Mucosa of descending colon (tissue), 3 donors: ENCODE data around the gene WBP1L. TPM values are rescaled to one million over a fixed set of nuclear protein-coding genes. Genes with fewer than 3 reads are reported as not detected.
A peak's percentile ranks its signal among the peaks of the same experiment; 100 is the strongest.

Experiments used
- ATAC-seq: fragments of 200-7000 bp; cut with Tn5 transposase; one replicate; pipeline ENCODE4 v1.9.1; 2020; ENCODE audit warnings: mild to moderate bottlenecking, moderate library complexity
- DNase-seq, 3 donors: peaks; one replicate each; pipeline ENCODE4 v3.0.0-alpha.2; 2020
- H3K36me3 ChIP-seq: fragments of 200-600 bp; one replicate; pipeline ENCODE4 v1.8.0; 2021; ENCODE audit warnings: low read depth, mild to moderate bottlenecking
- H3K4me1 ChIP-seq: fragments of 200-600 bp; one replicate; pipeline ENCODE4 v1.8.0; 2021; ENCODE audit warnings: low read depth, mild to moderate bottlenecking
- H3K4me3 ChIP-seq: fragments of 200-600 bp; one replicate; pipeline ENCODE4 v1.8.0; 2021; ENCODE audit warnings: mild to moderate bottlenecking
- H3K9me3 ChIP-seq: fragments of 200-600 bp; one replicate; pipeline ENCODE4 v1.8.0; 2021; ENCODE audit warnings: mild to moderate bottlenecking
- CTCF ChIP-seq: fragments of 200-600 bp; IDR thresholded peaks from one replicate; pipeline ENCODE4 v1.8.0; 2022; ENCODE audit warnings: antibody characterized with exemption, mild to moderate bottlenecking
- intact Hi-C, 2 donors: fragments of 100-400 bp; cut with DNase I in 1 of 2; cut with micrococcal nuclease in 1 of 2; formaldehyde crosslinking; loops; one replicate each; pipeline versions ENCODE4 v1.11.0 to v1.11.1; 2022; cut with DNase I, micrococcal nuclease
- total RNA-seq, 3 donors: library from RNA; stranded (reverse); fragmentation: NEBNext Ultra II Directional in 2 of 3; extraction: Animal tissue kit (Norgen Biotek cat#: 25700) in 2 of 3; gene quantifications; one replicate each; pipeline versions ENCODE4 v1.2.1 to v1.2.4, GENCODE V29; 2021 to 2023
- donor health status: DM: no; HTN: no; CAD: no; lungs with moderate emphysema.
- donor health status: DM: no; HTN: no; CAD: no.
- donor health status: DM: no; HTN: yes; CAD: no.

Gene WBP1L
- total RNA-seq, 3 donors from 2014 or later, result 38.9 to 61.3 (median 51.0) TPM

DNA sequence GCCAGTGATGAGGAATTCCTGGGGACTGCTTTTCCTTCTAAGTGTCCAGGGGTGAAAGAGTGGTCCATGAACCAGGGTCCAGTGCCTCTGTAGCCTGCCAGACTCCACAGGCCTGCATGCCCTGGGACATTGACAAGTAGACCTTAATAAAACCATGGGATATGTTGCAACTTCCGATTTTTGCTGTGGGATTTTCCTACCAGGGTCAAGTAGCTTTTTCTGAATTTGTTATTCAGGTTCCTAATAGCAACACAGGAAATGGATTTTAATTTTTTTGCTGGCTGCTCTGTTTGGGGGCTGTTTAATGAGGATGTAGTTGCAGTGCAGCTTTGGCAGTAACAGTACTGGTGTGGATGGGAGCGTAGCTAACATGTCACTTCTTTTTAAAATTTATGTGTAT is 42.1 kb downstream of the WBP1L start:
- Histone ChIP-seq H3K4me1 (peaks cover 5% of the 10 kb centered on the region), H3K36me3 (no peaks in the 10 kb centered on the region), H3K4me3 (no peak overlapping the region), H3K9me3 (no peaks in the 10 kb centered on the region)
- peak; percentile 7 for ATAC-seq
- intact Hi-C loops, result no loop called here
- no peak for TF ChIP-seq CTCF
- DNase-seq, result no peak

DNA sequence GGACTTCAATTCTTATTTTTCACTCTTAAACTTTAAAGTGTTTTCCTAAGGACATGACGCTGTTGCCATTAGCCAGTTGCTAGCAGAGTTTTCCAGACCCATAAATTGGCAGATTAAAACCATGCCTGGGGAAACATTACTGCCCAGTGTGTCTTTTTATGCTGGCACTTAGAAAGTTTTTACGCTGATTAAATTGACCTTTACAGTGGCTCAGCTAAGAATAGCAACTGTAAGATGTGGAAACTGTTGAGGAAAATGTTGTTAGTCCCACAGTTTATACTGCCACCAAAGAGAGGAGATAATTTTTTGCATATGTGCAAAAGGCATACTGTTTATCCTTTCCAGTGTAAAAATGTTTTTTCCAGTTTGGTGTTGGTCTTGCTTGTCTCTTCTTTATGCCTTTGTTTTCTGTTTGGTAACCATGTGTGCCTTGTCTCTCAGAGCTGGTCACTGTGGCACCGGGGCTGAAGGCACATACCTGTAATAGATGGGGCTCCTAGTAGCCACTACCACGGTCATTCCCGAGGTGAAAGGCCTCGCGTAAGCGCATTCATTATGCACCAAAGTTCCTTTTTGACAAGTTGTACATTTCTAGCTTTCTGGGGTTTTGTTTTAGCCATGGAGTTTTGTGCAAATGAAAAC is 48.1 kb downstream of the WBP1L start:
- intact Hi-C loops, result no loop called here
- no peaks in the 10 kb centered on the region for H3K36me3 ChIP-seq
- no peak overlapping the region for H3K4me3 ChIP-seq
- TF ChIP-seq CTCF, result no peak
- ATAC-seq (no peak), DNase-seq (no peak)
- H3K4me1 ChIP-seq, result peaks cover 11% of the 10 kb centered on the region
- no peaks in the 10 kb centered on the region for H3K9me3 ChIP-seq

- no peaks in the 10 kb centered on the region for H3K9me3 ChIP-seq
- H3K4me1 ChIP-seq, result peaks cover 12% of the 10 kb centered on the region
- no peak overlapping the region for H3K4me3 ChIP-seq
- ATAC-seq, result peak; percentile 5
- no peak for DNase-seq
- TF ChIP-seq CTCF, result no peak
- intact Hi-C loops, result no loop called here
- H3K36me3 ChIP-seq, result no peaks in the 10 kb centered on the region
Observed at GRCh38 chr10:102795453-102796406, 52.0 kb downstream of the WBP1L start.

DNA sequence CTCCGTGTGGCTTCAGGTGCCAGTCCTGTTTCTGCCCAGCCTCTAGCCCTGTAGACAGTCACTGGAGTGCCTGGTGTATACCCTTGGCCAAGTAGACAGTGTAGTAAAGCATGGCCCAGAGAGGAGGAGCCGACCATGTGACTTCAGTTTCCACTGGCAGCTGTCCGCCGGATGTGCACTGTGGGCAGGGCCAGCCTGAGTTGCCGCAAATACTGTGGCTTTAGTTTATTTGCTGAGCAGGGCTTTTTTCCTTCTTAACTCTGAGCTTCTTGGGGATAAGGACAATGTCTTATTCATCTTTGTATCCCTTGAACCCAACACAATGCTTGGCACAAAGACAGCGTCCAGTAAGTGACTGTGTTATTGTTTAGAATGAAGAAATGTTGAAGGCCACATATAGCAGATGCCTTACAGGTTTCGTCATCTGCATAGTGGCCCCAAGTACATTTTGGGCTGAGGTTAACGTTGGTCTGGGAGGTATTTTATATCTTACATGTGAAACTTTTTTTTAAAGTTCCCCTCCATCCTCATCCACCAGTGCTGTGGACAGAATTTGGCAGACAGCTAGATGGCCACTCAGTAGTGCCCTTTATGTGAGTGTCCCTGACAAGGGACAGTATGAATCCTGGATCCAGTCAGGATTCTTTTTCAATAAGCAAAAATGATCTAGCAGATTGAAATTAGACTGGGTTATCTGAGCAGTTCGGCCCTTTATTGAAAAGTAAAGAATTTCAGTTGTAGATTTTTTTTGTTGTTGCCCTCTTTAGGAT is 52.8 kb downstream of the WBP1L start:
- peaks cover 20% of the 10 kb centered on the region for H3K4me1 ChIP-seq
- no peaks in the 10 kb centered on the region for H3K36me3 ChIP-seq
- no peak for TF ChIP-seq CTCF
- no peak overlapping the region for H3K4me3 ChIP-seq
- peak; percentile 97 for ATAC-seq
- H3K9me3 ChIP-seq, result no peaks in the 10 kb centered on the region
- intact Hi-C loops, result no loop called here
- DNase-seq, result peak; percentile 74 to 85 (median 81)

- no peaks in the 10 kb centered on the region for H3K36me3 ChIP-seq
- intact Hi-C loops, result no loop called here
- H3K9me3 ChIP-seq, result no peaks in the 10 kb centered on the region
- H3K4me3 ChIP-seq, result no peak overlapping the region
- DNase-seq, result no peak
- no peak for TF ChIP-seq CTCF
- H3K4me1 ChIP-seq, result peaks cover 21% of the 10 kb centered on the region
- no peak for ATAC-seq
Observed at GRCh38 chr10:102799691-102800471, 56.1 kb downstream of the WBP1L start.
